Fibroblast of the aortic adventitia (primary cell): ENCODE data around the gene ZBED1. TPM values are rescaled to one million over a fixed set of nuclear protein-coding genes. Genes with fewer than 3 reads are reported as not detected.
"Not testable (repeated sequence)": the region's sequence is repeated elsewhere in the genome, so short reads cannot be mapped to it uniquely, and the experiment has no call there.

Source experiments
- DNase-seq: peaks from one replicate; pipeline ENCODE4 v3.0.0-alpha.2; 2010; ENCODE audit warnings: low read depth
- H3K4me3 ChIP-seq: 2 replicates; pipeline ENCODE4 v1.5.1; 2011; ENCODE audit warnings: low read depth, mild to moderate bottlenecking, control low read depth, low read length, moderate library complexity
- total RNA-seq: library from RNA; depleted of rRNA; stranded (reverse); fragments of >200 nt; gene quantifications from 2 replicates; pipeline ENCODE4 v1.2.3, GENCODE V29; 2012; ENCODE audit warnings: low replicate concordance
- TF ChIP-seq, protein P1 (sequence below): IDR thresholded peaks from 2 replicates; pipeline ENCODE4 v1.5.1; 2011; ENCODE audit warnings: mild to moderate bottlenecking, low read length, control low read depth, inconsistent platforms; ENCODE audit not compliant: insufficient read depth

Gene ZBED1
- total RNA-seq, 1 donor: 25.3 TPM

DNA sequence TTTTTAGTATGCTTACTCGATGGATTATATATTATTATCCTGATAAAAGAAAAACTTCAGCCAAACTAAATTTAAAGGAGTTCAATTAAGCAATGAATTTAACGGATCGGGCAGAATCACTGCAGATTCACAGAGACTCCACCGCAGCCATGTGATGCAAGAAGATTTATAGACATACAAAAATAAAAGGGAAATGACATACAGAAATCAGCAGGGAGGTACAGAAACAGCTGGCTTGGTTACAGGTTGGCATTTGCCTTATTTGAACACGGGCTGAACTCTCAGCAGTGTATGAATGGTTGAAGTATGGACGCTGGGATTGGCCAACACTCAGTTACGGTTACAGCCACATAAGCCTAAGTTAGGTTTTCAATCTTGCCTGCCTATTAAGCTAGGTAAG lies 35.4 kb upstream of the ZBED1 start:
- no peak overlapping the region for H3K4me3 ChIP-seq
- no peak for DNase-seq
- TF ChIP-seq, protein P1, sequence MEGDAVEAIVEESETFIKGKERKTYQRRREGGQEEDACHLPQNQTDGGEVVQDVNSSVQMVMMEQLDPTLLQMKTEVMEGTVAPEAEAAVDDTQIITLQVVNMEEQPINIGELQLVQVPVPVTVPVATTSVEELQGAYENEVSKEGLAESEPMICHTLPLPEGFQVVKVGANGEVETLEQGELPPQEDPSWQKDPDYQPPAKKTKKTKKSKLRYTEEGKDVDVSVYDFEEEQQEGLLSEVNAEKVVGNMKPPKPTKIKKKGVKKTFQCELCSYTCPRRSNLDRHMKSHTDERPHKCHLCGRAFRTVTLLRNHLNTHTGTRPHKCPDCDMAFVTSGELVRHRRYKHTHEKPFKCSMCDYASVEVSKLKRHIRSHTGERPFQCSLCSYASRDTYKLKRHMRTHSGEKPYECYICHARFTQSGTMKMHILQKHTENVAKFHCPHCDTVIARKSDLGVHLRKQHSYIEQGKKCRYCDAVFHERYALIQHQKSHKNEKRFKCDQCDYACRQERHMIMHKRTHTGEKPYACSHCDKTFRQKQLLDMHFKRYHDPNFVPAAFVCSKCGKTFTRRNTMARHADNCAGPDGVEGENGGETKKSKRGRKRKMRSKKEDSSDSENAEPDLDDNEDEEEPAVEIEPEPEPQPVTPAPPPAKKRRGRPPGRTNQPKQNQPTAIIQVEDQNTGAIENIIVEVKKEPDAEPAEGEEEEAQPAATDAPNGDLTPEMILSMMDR: no peak

DNA sequence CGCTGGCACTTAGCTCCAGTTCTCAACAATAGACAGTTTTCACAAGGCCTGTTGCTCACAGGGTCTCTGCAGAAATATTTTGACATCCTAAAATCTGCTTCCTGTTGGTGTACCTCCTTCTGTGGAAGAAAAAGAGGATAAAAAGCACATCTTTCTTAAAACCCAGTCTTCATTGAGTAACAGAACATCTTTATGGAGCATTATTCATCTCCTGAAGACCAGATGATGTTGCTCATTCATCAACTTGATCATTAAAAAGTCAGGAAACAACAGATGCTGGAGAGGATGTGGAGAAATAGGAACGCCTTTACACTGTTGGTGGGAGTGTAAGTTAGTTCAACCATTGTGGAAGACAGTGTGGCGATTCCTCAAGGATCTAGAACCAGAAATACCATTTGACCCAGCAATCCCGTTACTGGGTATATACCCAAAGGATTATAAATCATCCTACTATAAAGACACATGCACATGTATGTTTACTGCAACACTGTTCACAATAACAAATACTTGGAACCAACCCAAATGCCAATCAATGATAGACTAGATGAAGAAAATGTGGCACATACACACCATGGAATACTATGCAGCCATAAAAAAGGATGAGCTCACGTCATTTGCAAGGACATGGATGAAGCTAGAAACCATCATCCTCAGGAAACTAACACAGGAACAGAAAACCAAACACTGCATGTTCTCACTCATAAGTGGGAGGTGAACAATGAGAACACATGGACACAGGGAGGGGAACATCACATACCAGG lies 33.7 kb upstream of the ZBED1 start:
- DNase-seq: not testable (repeated sequence)

DNA sequence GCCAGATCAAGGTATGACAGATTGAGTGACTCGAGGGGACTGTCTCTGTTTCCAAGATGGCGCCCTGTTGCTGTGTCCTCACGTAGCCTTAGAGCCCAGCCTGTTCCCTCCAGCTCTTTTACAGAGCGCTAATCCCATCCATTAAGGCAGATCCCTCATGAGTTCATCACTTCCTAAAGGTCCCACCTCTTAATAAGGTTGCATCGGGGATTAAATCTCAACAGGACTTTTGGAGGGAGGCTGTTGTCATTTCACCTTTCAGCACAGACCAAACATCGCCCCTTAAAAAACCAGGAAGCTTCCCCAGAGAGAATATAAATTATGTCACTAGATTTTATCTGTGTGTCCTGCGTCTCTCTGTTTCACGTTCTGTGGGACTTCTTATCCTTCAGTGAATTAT lies 32.6 kb upstream of the ZBED1 start:
- no peak for DNase-seq
- TF ChIP-seq, protein P1: no peak
- no peak overlapping the region for H3K4me3 ChIP-seq

More for the DNA sequence above, 33.7 kb upstream of the ZBED1 start:
- H3K4me3 ChIP-seq: not testable (repeated sequence)

DNA sequence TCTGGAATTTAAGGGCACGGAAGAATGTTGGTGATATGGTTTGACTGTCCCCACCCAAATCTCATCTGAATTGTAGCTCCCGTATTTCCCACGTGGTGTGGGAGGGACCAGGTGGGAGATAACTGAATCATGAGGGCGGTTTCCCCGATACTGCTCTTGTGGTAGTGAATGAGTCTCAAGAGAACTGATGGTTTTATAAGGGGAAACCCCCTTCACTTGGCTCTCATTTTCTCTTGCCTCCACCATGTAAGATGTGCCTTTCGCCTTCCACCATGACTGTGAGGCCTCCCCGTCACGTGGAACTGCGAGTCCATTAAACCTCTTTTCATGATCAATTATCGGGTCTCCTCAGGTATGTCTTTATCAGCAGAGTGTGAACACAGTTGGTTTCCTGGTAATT lies 25.6 kb upstream of the ZBED1 start:
- no peak overlapping the region for H3K4me3 ChIP-seq
- TF ChIP-seq, protein P1: no peak
- no peak for DNase-seq

DNA sequence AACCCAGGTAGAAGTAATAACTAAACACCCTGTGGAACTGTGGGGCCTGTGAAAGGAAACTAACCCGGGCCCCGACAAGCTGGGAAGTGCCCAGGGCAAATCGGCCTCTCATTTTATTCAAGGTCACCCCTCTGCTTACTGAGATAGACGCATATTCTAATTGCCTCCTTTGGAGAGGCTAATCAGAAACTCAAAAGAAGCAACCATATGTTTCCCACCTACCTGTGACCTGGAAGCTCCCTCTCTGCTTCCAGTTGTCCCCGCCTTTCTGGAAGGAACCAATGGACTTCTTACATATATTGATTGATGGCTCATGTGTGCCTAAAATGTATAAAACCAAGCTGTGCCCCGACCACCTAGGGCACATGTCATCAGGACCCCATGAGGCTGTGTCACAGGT lies 23.1 kb upstream of the ZBED1 start:
- no peak for DNase-seq
- no peak overlapping the region for H3K4me3 ChIP-seq
- TF ChIP-seq, protein P1: no peak

DNA sequence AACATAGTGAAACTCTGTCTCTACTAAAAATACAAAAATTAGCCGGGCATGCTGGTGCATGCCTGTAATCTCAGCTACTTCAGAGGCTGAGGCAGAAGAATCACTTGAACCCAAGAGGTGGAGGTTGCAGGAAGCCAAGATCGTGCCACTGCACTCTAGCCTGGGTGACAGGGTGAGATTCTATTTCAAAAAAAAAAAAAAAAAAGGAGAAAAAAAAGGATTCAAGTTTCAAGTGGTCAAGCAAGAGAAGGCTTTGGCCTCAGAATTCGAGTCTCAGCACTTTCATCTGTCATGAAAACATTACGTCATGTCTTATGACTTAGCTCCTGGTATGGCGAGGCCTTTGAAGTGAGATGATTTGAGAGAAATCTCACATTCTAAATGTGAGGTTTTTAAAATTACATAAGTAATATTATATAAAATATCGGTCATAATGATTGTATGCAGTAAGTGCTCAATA lies 21.2 kb upstream of the ZBED1 start:
- TF ChIP-seq, protein P1: no peak
- no peak for DNase-seq
- no peak overlapping the region for H3K4me3 ChIP-seq

DNA sequence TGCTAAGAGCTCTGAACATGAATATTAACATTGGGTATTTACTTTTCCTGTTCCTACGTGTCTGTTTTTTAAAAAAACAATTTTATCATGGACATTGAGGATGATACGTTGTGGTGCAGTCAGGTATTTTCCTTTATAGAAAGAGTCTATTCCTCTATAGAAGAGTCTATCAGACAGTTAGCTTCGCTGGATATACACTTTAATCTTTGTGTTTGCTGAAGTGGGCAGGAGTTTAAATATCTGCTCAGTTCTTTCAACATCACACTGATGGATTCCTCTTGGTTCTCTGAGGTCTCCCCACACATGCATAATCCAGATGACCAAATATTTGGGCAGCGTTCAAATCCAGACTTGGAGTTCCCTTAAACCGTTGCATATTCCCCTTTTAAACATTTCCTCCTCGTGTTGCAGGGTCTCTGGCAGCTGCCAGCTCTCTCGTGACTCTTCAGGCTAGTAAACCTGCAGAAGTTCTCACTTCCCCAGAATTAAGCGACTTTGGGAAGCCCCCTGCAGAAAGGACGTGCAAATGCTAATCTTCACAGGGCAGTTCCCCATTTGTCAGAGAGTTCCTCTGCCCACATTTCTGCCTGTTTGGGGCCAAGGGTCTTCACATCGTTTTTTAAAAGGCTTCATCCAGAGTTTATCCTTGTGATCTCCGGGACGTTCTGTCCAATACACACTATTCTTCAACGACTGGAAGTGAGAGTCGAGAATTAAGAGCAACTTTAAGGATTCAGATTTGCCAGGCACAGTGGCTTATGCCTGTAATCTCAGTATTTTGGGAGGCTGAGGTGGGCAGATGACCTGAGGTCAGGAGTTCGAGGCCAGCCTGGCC lies 20.5 kb upstream of the ZBED1 start:
- TF ChIP-seq, protein P1: no peak
- no peak for DNase-seq
- H3K4me3 ChIP-seq: no peak overlapping the region
